Neural cell (in vitro differentiated cells): ENCODE data around the gene PUSL1. TPM values are rescaled to one million over a fixed set of nuclear protein-coding genes. Genes with fewer than 3 reads are reported as not detected.

ENCODE experiments used
- H2AFZ ChIP-seq: fragments of 200-600, 300-800 bp; sonication (generic), shearing (Covaris generic); 2 replicates; pipeline ENCODE4 v1.6.0; 2014; ENCODE audit warnings: low read depth, mild to moderate bottlenecking, antibody characterized with exemption, low read length, moderate library complexity
- H3F3A ChIP-seq: fragments of 200-600 bp; shearing (Covaris generic); 2 replicates; pipeline ENCODE4 v1.6.1; 2016; ENCODE audit warnings: mild to moderate bottlenecking, moderate library complexity, mixed read lengths, antibody characterized with exemption, low read length; ENCODE audit not compliant: insufficient read depth, poor library complexity, severe bottlenecking
- H3K27ac ChIP-seq: fragments of 200-600, 300-800 bp; sonication (generic), shearing (Covaris generic); 2 replicates; pipeline ENCODE4 v1.5.1; 2014; ENCODE audit warnings: mild to moderate bottlenecking, low read length, moderate library complexity
- H3K27me3 ChIP-seq: fragments of 300-800, 200-600 bp; sonication (generic), shearing (Covaris generic); 2 replicates; pipeline ENCODE4 v1.6.0; 2014; ENCODE audit warnings: mild to moderate bottlenecking, low read depth, low read length, moderate library complexity; ENCODE audit not compliant: insufficient read depth
- H3K36me3 ChIP-seq: fragments of 300-800, 200-600 bp; sonication (generic), shearing (Covaris generic); 2 replicates; pipeline ENCODE4 v1.5.1; 2014; ENCODE audit warnings: mild to moderate bottlenecking, antibody characterized with exemption, low read length, moderate library complexity; ENCODE audit not compliant: insufficient read depth
- H3K4me2 ChIP-seq: fragments of 300-800, 200-600 bp; sonication (generic), shearing (Covaris generic); 2 replicates; pipeline ENCODE4 v1.6.0; 2014; ENCODE audit warnings: mild to moderate bottlenecking, low read length
- H3K4me3 ChIP-seq: fragments of 300-800, 200-600 bp; sonication (generic), shearing (Covaris generic); 2 replicates; pipeline ENCODE4 v1.5.1; 2014; ENCODE audit warnings: mild to moderate bottlenecking, low read length, moderate library complexity
- H3K79me2 ChIP-seq: fragments of 200-600 bp; shearing (Covaris generic); replicated peaks from 2 replicates; pipeline ENCODE4 v1.6.0; 2014; ENCODE audit warnings: mild to moderate bottlenecking, low read length, moderate library complexity; ENCODE audit not compliant: insufficient read depth
- H3K9ac ChIP-seq: fragments of 300-800, 200-600 bp; sonication (generic), shearing (Covaris generic); 2 replicates; pipeline ENCODE4 v1.6.1; 2016; ENCODE audit warnings: mild to moderate bottlenecking, low read length, mixed read lengths
- H3K9me2 ChIP-seq: fragments of 200-600 bp; shearing (Covaris generic); 2 replicates; pipeline ENCODE4 v1.6.1; 2016; ENCODE audit warnings: mild to moderate bottlenecking, low read length, mixed read lengths; ENCODE audit not compliant: insufficient read depth
- H3K9me3 ChIP-seq: fragments of 200-600, 300-800 bp; sonication (generic), shearing (Covaris generic); 2 replicates; pipeline ENCODE4 v1.6.1; 2016; ENCODE audit warnings: mild to moderate bottlenecking, mixed run types, low read length, moderate library complexity, mixed read lengths
- H4K20me1 ChIP-seq: fragments of 200-600 bp; shearing (Covaris generic); 2 replicates; pipeline ENCODE4 v1.6.1; 2016; ENCODE audit warnings: mild to moderate bottlenecking, mixed run types; ENCODE audit not compliant: insufficient read depth
- CTCF ChIP-seq: fragments of 450-650 bp; IDR thresholded peaks from 2 replicates; pipeline ENCODE4 v1.5.1; 2014; ENCODE audit warnings: antibody characterized with exemption, mild to moderate bottlenecking, moderate library complexity; ENCODE audit not compliant: poor library complexity, severe bottlenecking
- EP300 ChIP-seq: fragments of 450-650 bp; conservative IDR thresholded peaks from 2 replicates; pipeline ENCODE4 v1.6.1; 2014; ENCODE audit warnings: antibody characterized with exemption, mild to moderate bottlenecking, moderate library complexity; ENCODE audit not compliant: poor library complexity, severe bottlenecking
- EZH2 ChIP-seq: fragments of 200-600, 300-800 bp; shearing (Covaris generic), sonication (generic); IDR thresholded peaks from 2 replicates; pipeline ENCODE4 v1.6.1; 2014; ENCODE audit warnings: antibody characterized with exemption, low read length, borderline replicate concordance, mild to moderate bottlenecking; ENCODE audit not compliant: insufficient read depth, poor library complexity, severe bottlenecking
- MXI1 ChIP-seq: fragments of 450-650 bp; conservative IDR thresholded peaks from 2 replicates; pipeline ENCODE4 v1.6.1; 2014; ENCODE audit warnings: antibody characterized with exemption, mild to moderate bottlenecking; ENCODE audit not compliant: poor library complexity, severe bottlenecking
- POLR2AphosphoS5 ChIP-seq: IDR thresholded peaks from 2 replicates; pipeline ENCODE4 v1.6.1; 2012
- RAD21 ChIP-seq: fragments of 450-650 bp; conservative IDR thresholded peaks from 2 replicates; pipeline ENCODE4 v1.6.1; 2014; ENCODE audit warnings: antibody characterized with exemption, mild to moderate bottlenecking, moderate library complexity
- REST ChIP-seq: IDR thresholded peaks from 2 replicates; pipeline ENCODE4 v1.6.1; 2012; ENCODE audit warnings: borderline replicate concordance
- SMC3 ChIP-seq: fragments of 450-650 bp; conservative IDR thresholded peaks from 2 replicates; pipeline ENCODE4 v1.6.1; 2014; ENCODE audit warnings: antibody characterized with exemption, mild to moderate bottlenecking, moderate library complexity; ENCODE audit not compliant: poor library complexity
- TAF1 ChIP-seq: IDR thresholded peaks from 2 replicates; pipeline ENCODE4 v1.6.1; 2012; ENCODE audit warnings: low read depth
- polyA plus RNA-seq: library from polyadenylated mRNA; depleted of rRNA; stranded (reverse); fragments of >200 nt; gene quantifications from 2 replicates; pipeline ENCODE4 v1.2.3, GENCODE V29; 2014

Gene PUSL1
- polyA plus RNA-seq, 1 donor from 2014 or later: 25.0 TPM

GRCh38 chr1:1313500-1314236 is 5.3 kb downstream of the PUSL1 start:
- Histone ChIP-seq H3K9me2 (no peaks in the 10 kb centered on the region), H3K4me2 (no peak overlapping the region), H3K27ac (no peak overlapping the region), H3K36me3 (no peaks in the 10 kb centered on the region), H3K9me3 (no peaks in the 10 kb centered on the region), H3K27me3 (no peaks in the 10 kb centered on the region), H3K4me3 (no peak overlapping the region), H4K20me1 (no peaks in the 10 kb centered on the region), H3F3A (no peaks in the 10 kb centered on the region), H3K79me2 (no peaks in the 10 kb centered on the region), H3K9ac (no peak overlapping the region), H2AFZ (no peak overlapping the region)
- TF ChIP-seq POLR2AphosphoS5: no peak
- TF ChIP-seq EZH2: no peak
- no peak for TF ChIP-seq MXI1
- TF ChIP-seq REST: no peak
- TF ChIP-seq SMC3: no peak
- TF ChIP-seq RAD21: no peak
- no peak for TF ChIP-seq EP300
- TF ChIP-seq CTCF: no peak
- TF ChIP-seq TAF1: no peak

GRCh38 chr1:1314237-1314586 is 5.8 kb downstream of the PUSL1 start:
- Histone ChIP-seq H3F3A (no peaks in the 10 kb centered on the region), H3K27me3 (no peaks in the 10 kb centered on the region), H4K20me1 (no peaks in the 10 kb centered on the region), H3K27ac (no peak overlapping the region), H3K9me2 (no peaks in the 10 kb centered on the region), H3K4me3 (no peak overlapping the region), H2AFZ (no peak overlapping the region), H3K9ac (no peak overlapping the region), H3K36me3 (no peaks in the 10 kb centered on the region), H3K4me2 (no peak overlapping the region), H3K79me2 (no peaks in the 10 kb centered on the region), H3K9me3 (no peaks in the 10 kb centered on the region)
- TF ChIP-seq CTCF: no peak
- TF ChIP-seq MXI1: no peak
- TF ChIP-seq POLR2AphosphoS5: no peak
- TF ChIP-seq RAD21: no peak
- TF ChIP-seq EP300: no peak
- no peak for TF ChIP-seq REST
- no peak for TF ChIP-seq SMC3
- no peak for TF ChIP-seq TAF1
- no peak for TF ChIP-seq EZH2
